GM18907 (cell line): ENCODE data around the gene SSUH2.
"Not testable (repeated sequence)": the region's sequence is repeated elsewhere in the genome, so short reads cannot be mapped to it uniquely, and the experiment has no call there.

Experiments used
- ATAC-seq: cut with Tn5 transposase; IDR thresholded peaks from one replicate; pipeline ENCODE4 v1.9.1; 2021; ENCODE audit warnings: mild to moderate bottlenecking, moderate library complexity; ENCODE audit not compliant: unreplicated experiment

Gene SSUH2

GRCh38 chr3:8644748-8645390 lies at the start of gene SSUH2:
Gene SSUH2, minus strand, starts transcription at chr3:8644798. Its CDS starts 40 bp downstream, at chr3:8644758.
- ATAC-seq: no peak

GRCh38 chr3:8691295-8691694 lies 46.7 kb upstream of the SSUH2 start:
- ATAC-seq: not testable (repeated sequence)

GRCh38 chr3:8684992-8685391 lies 40.4 kb upstream of the SSUH2 start:
- ATAC-seq: not testable (repeated sequence)

- ATAC-seq: not testable (repeated sequence)
Measured at GRCh38 chr3:8682850-8683574, 38.4 kb upstream of the SSUH2 start.

GRCh38 chr3:8681881-8682538 lies 37.4 kb upstream of the SSUH2 start:
- not testable (repeated sequence) for ATAC-seq

GRCh38 chr3:8681349-8681748 lies 36.8 kb upstream of the SSUH2 start:
- ATAC-seq: no peak

- ATAC-seq: not testable (repeated sequence)
Measured at GRCh38 chr3:8679817-8680553, 35.4 kb upstream of the SSUH2 start.

GRCh38 chr3:8678751-8679150 lies 34.2 kb upstream of the SSUH2 start:
- ATAC-seq: no peak

- not testable (repeated sequence) for ATAC-seq
Measured at GRCh38 chr3:8677258-8677657, 32.7 kb upstream of the SSUH2 start.

GRCh38 chr3:8675591-8675990 lies 31.0 kb upstream of the SSUH2 start:
- not testable (repeated sequence) for ATAC-seq

- ATAC-seq: no peak
Measured at GRCh38 chr3:8673083-8673737, 28.6 kb upstream of the SSUH2 start.

GRCh38 chr3:8669019-8669418 lies 24.4 kb upstream of the SSUH2 start:
- no peak for ATAC-seq

GRCh38 chr3:8668216-8668615 lies 23.6 kb upstream of the SSUH2 start:
- no peak for ATAC-seq

GRCh38 chr3:8667463-8668091 lies 23.0 kb upstream of the SSUH2 start:
- no peak for ATAC-seq

GRCh38 chr3:8665407-8665896 lies 20.9 kb upstream of the SSUH2 start:
- peak; percentile 71 for ATAC-seq

- ATAC-seq: peak; percentile 44
Measured at GRCh38 chr3:8663177-8664061, 18.8 kb upstream of the SSUH2 start.

- ATAC-seq: no peak
Measured at GRCh38 chr3:8662594-8662993, 18.0 kb upstream of the SSUH2 start.

- ATAC-seq: no peak
Measured at GRCh38 chr3:8660175-8661118, 15.8 kb upstream of the SSUH2 start.
